Stimulated activated naive CD4-positive, alpha-beta T cell treated with Interleukin-2 at 50 U/mL for 16 hours (primary cell): Measurements from ENCODE around the gene ZNF609.
"Not testable (repeated sequence)": the region's sequence is repeated elsewhere in the genome, so short reads cannot be mapped to it uniquely, and the experiment has no call there.

Experiments
- DNase-seq: peaks from one replicate; lab custom pipeline; 2025; lab: John Stamatoyannopoulos, UW

The ZNF609 gene

GRCh38 chr15:64455961-64456371, 4.4 kb upstream of the ZNF609 start:
- no peak for DNase-seq

- no peak for DNase-seq
These were observed 3.7 kb upstream of the ZNF609 start for GRCh38 chr15:64456634-64457108.

GRCh38 chr15:64459066-64459781, 1.2 kb upstream of the ZNF609 start:
- no peak for DNase-seq

- DNase-seq = peak; percentile 42
These were observed 644 bp downstream of the ZNF609 start for GRCh38 chr15:64460724-64461720.

- peak; percentile 8 for DNase-seq
These were observed 1.4 kb downstream of the ZNF609 start for GRCh38 chr15:64461721-64462162.

GRCh38 chr15:64462492-64462891, 2.1 kb downstream of the ZNF609 start:
- DNase-seq = no peak

GRCh38 chr15:64464276-64465005, 4.1 kb downstream of the ZNF609 start:
- no peak for DNase-seq

- DNase-seq = no peak
These were observed 6.2 kb downstream of the ZNF609 start for GRCh38 chr15:64466408-64467141.

- DNase-seq = no peak
These were observed 11.8 kb downstream of the ZNF609 start for GRCh38 chr15:64472161-64472560.

- no peak for DNase-seq
These were observed 14.5 kb downstream of the ZNF609 start for GRCh38 chr15:64474846-64475245.

- no peak for DNase-seq
These were observed 16.2 kb downstream of the ZNF609 start for GRCh38 chr15:64476550-64476949.

GRCh38 chr15:64478863-64479262, 18.5 kb downstream of the ZNF609 start:
- no peak for DNase-seq

- DNase-seq = no peak
These were observed 20.5 kb downstream of the ZNF609 start for GRCh38 chr15:64480891-64481290.

GRCh38 chr15:64483749-64484148, 23.4 kb downstream of the ZNF609 start:
- no peak for DNase-seq

GRCh38 chr15:64485796-64486195, 25.4 kb downstream of the ZNF609 start:
- DNase-seq = no peak

GRCh38 chr15:64490598-64491259, 30.4 kb downstream of the ZNF609 start:
- no peak for DNase-seq

- DNase-seq = no peak
These were observed 33.3 kb downstream of the ZNF609 start for GRCh38 chr15:64493641-64494040.

- not testable (repeated sequence) for DNase-seq
These were observed 35.6 kb downstream of the ZNF609 start for GRCh38 chr15:64495968-64496367.

- no peak for DNase-seq
These were observed 40.5 kb downstream of the ZNF609 start for GRCh38 chr15:64500695-64501395.

- DNase-seq = no peak
These were observed 41.0 kb downstream of the ZNF609 start for GRCh38 chr15:64501396-64501715.
